ENCODE results near the gene DLL4.

Gene DLL4

GRCh38 chr15:40942878-40943277, 13.7 kb downstream of the DLL4 start:
- TF ChIP-seq, protein P1, sequence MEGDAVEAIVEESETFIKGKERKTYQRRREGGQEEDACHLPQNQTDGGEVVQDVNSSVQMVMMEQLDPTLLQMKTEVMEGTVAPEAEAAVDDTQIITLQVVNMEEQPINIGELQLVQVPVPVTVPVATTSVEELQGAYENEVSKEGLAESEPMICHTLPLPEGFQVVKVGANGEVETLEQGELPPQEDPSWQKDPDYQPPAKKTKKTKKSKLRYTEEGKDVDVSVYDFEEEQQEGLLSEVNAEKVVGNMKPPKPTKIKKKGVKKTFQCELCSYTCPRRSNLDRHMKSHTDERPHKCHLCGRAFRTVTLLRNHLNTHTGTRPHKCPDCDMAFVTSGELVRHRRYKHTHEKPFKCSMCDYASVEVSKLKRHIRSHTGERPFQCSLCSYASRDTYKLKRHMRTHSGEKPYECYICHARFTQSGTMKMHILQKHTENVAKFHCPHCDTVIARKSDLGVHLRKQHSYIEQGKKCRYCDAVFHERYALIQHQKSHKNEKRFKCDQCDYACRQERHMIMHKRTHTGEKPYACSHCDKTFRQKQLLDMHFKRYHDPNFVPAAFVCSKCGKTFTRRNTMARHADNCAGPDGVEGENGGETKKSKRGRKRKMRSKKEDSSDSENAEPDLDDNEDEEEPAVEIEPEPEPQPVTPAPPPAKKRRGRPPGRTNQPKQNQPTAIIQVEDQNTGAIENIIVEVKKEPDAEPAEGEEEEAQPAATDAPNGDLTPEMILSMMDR (IDR thresholded peaks at IDR 0.05): no peak

DNA sequence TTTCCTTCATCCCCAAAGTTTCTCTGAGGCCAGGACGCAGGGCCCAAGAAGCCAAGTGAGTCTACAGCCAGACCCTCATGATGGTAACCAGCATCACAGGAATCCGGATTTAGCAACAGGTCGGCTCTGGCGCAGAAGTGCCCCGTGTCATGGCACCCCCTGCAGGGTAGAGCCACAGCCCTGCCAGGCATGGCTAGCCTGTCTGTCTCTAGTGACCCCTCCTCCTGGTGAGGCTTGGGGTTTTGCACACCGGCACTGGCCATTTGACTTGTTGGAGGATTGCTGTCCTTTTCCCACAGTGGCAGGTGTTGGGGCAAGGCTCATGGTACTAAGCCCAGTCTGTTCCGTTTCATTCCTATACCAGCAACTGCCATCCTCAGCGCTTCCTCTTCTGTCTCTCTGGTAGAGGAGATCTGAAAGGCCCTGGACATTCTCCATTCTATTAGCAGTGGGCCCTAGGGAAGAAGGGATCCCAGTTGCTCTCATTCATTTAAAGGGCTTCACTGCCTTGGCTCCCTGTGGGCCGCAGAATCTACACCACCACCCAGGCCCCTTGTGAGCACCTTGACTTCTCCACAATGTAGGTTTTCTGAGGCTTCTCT, 14.7 kb downstream of the DLL4 start:
- TF ChIP-seq, protein P1 (IDR thresholded peaks at IDR 0.05): no peak

DNA sequence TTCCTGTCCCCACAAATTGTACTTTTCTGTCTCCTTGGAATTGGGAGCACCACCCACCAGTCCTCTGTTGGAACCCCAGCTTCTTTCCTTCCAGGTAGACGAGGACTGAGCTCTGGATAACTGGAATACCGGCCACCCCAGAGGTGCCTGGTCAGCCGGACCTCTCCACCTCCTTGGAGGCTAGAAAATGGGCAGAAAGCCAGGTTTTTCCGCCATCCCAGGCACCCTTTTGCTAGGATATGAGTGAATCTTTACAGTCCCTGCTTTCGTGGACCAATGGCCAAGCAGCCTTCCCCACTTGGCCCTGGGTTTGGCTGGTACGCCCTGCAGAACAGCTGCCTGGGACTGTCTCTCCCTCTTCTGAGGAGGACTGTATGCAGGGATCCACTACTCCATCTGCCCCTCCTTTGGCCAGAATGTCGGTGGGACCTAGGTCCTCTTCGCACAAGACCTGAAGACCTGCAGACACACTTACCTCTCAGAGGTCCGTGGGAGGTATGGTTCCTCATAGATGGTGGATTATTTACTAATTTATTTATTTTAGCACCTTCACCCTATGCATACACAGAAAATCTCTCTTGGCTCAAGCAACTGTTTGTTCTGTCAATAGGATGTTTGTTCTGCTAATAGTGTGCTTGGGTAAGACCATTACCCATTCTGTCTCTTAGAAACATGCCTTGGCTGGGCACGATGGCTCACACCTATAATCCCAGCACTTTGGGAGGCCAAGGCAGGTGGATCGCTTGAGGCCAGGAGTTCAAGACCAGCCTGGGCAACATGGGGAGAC, 15.6 kb downstream of the DLL4 start:
- TF ChIP-seq, protein P1 (IDR thresholded peaks at IDR 0.05): no peak

DNA sequence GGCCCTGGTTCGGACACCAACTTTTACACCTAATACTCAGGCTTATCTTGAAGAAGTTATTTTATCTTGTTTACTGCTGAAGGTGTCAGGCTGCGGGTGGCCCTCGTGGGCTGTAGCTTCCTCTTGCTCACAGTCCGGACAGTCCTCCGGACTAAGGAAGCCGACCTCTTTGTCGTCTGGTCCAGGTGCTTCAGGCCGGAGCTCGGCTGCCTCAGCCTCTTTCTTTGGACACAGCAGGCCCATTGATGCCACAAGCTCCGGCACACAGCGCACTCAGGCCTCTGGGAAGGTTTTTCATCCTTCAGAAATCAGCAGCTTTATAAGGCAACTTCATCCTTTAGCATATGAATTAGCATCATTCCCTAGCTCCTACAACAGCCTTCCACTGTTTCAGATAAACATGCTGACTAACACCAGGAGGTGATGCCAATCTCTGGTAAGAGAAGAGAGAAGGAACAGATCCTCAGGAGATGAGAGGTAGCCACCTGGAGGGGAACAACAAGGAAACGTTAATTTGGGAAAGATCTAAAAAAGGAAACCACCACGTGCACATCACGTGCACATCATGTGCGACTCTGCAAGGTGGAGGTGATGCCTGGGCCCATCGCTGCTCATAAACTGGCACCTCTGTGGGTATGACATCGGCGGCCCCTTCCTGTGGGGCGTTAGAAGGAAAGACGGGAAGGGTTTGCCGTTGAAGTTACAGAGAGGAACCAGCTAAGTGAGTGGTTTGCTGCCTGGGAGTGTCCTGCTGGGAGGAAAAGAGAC, 19.8 kb downstream of the DLL4 start:
- TF ChIP-seq, protein P1 (IDR thresholded peaks at IDR 0.05): no peak

DNA sequence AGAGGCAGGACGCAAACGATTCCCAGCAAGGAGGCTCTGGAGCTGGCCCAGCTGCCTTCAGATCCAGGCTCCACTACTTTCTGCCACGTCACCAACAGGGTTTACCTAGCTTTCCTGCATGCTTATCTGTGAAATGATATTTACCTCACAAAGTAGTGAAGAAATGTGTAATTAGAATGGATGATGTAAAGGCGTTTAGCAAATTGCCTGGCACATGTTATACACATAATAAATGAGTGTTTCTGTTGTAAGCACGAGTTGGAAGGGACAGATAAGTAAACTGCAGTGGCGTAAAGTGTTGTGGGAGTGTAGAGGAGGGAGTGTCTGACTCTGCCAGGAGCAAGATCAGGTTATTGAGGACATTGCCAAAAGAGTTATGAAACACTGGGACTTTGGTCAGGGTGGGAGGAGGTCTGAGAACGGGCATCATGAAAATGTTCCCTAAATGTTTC, 20.6 kb downstream of the DLL4 start:
- TF ChIP-seq, protein P1 (IDR thresholded peaks at IDR 0.05): no peak

DNA sequence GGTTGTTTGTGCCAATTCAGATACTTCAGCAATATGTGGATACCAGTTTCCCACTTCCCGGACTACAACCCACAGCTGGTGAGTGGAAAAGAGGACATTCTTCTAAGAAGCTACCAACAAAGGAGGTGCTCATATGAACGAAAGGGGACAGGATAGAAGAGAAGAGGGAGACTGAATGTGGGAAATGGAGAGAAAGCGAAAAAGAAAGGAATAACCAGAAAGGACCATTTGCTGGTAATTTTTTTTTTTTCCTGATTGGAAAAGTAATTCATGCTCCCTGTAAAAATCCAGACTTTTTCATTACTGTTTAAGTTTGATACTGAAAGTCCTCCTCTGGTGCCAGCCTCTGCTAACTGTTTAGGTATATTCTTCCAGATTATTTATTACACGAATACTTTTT, 22.6 kb downstream of the DLL4 start:
- TF ChIP-seq, protein P1 (IDR thresholded peaks at IDR 0.05): no peak

- TF ChIP-seq, protein P1 (IDR thresholded peaks at IDR 0.05): no peak
These were observed 23.3 kb downstream of the DLL4 start for GRCh38 chr15:40952301-40952900.

Measured in LNCAP (cell line).